WERI-Rb-1 (cell line): Measurements from ENCODE around the gene NFATC1.
"Not testable (repeated sequence)": the region's sequence is repeated elsewhere in the genome, so short reads cannot be mapped to it uniquely, and the experiment has no call there.

Experiments used
- DNase-seq: peaks from one replicate; pipeline ENCODE4 v3.0.0-alpha.2; 2020
- H3K27ac ChIP-seq: fragments of 250-450 bp; sonication (Bioruptor Pico); 2 replicates; pipeline ENCODE4 v1.5.1; 2020; ENCODE audit warnings: mild to moderate bottlenecking, moderate library complexity
- H3K27me3 ChIP-seq: fragments of 250-450 bp; sonication (Bioruptor Pico); 2 replicates; pipeline ENCODE4 v1.5.1; 2021; ENCODE audit warnings: mild to moderate bottlenecking, low read depth, moderate library complexity; ENCODE audit not compliant: insufficient read depth, severe bottlenecking
- H3K36me3 ChIP-seq: fragments of 250-450 bp; sonication (Bioruptor Pico); 2 replicates; pipeline ENCODE4 v1.5.1; 2020; ENCODE audit warnings: mild to moderate bottlenecking, moderate library complexity
- H3K4me3 ChIP-seq: 2 replicates; pipeline ENCODE4 v1.5.1; 2011; ENCODE audit warnings: low read depth, mild to moderate bottlenecking, control low read depth, low read length
- H3K9me3 ChIP-seq: fragments of 250-450 bp; sonication (Bioruptor Pico); 2 replicates; pipeline ENCODE4 v1.5.1; 2021; ENCODE audit warnings: mild to moderate bottlenecking, moderate library complexity; ENCODE audit not compliant: severe bottlenecking
- TF ChIP-seq, protein P1 (sequence below): IDR thresholded peaks from 2 replicates; pipeline ENCODE4 v1.5.1; 2011; ENCODE audit warnings: low read depth, mild to moderate bottlenecking, control low read depth, inconsistent platforms, low read length

Gene NFATC1

DNA sequence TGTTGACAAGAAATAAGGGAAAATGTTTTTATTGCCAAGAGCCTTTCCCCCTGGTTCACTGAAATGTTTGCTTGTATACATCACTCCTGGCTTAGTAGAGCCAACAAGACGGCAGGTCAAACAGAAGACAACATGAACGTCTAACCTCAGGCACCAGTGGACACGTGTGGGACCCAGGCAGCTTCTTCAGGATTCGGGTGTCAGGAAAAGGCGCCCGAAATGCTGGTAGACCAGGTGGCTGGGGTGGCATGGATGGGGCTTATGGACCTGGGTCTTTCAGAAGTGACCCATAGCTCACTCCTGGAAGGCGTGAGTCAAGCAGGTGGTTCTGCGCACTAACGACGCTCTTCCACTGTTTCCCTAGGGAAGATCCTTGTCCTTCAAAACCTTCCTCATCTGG is 23.3 kb upstream of the NFATC1 start:
- H3K27ac ChIP-seq: no peak overlapping the region
- no peak for DNase-seq
- no peaks in the 10 kb centered on the region for H3K27me3 ChIP-seq
- H3K4me3 ChIP-seq: no peak overlapping the region
- TF ChIP-seq, protein P1, sequence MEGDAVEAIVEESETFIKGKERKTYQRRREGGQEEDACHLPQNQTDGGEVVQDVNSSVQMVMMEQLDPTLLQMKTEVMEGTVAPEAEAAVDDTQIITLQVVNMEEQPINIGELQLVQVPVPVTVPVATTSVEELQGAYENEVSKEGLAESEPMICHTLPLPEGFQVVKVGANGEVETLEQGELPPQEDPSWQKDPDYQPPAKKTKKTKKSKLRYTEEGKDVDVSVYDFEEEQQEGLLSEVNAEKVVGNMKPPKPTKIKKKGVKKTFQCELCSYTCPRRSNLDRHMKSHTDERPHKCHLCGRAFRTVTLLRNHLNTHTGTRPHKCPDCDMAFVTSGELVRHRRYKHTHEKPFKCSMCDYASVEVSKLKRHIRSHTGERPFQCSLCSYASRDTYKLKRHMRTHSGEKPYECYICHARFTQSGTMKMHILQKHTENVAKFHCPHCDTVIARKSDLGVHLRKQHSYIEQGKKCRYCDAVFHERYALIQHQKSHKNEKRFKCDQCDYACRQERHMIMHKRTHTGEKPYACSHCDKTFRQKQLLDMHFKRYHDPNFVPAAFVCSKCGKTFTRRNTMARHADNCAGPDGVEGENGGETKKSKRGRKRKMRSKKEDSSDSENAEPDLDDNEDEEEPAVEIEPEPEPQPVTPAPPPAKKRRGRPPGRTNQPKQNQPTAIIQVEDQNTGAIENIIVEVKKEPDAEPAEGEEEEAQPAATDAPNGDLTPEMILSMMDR: no peak
- H3K9me3 ChIP-seq: peaks cover 3% of the 10 kb centered on the region
- peaks cover 8% of the 10 kb centered on the region for H3K36me3 ChIP-seq

DNA sequence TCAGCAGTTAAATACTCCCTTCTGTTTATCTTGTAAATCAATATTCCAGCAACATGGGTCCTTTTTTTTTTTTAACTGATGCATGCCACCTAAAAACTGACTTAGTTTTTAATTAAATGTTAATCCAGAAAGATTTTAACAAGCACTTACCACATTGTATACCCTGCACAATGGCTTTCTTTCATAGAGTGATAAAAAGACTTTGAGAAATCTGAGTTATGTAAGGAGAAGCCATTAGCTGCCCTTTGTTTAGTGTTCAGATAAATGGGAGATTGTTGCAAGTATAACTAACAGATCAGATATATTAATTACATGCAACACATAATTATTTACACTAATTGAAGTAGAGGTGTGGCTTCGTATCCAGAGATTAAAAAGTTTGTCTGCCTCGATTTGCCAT is 22.7 kb upstream of the NFATC1 start:
- Histone ChIP-seq H3K9me3 (peaks cover 3% of the 10 kb centered on the region), H3K36me3 (peaks cover 11% of the 10 kb centered on the region), H3K4me3 (no peak overlapping the region)

GRCh38 chr18:79373736-79374135 is 22.0 kb upstream of the NFATC1 start:
- peaks cover 14% of the 10 kb centered on the region for H3K36me3 ChIP-seq
- H3K9me3 ChIP-seq: peaks cover 3% of the 10 kb centered on the region
- no peaks in the 10 kb centered on the region for H3K27me3 ChIP-seq
- no peak overlapping the region for H3K27ac ChIP-seq
- H3K4me3 ChIP-seq: no peak overlapping the region
- DNase-seq: no peak
- TF ChIP-seq, protein P1: no peak

More for the DNA sequence above, 22.7 kb upstream of the NFATC1 start:
- H3K27ac ChIP-seq: no peak overlapping the region
- TF ChIP-seq, protein P1: no peak
- H3K27me3 ChIP-seq: no peaks in the 10 kb centered on the region
- DNase-seq: no peak

GRCh38 chr18:79374408-79375171 is 21.1 kb upstream of the NFATC1 start:
- no peak overlapping the region for H3K4me3 ChIP-seq

GRCh38 chr18:79375441-79376154 is 20.1 kb upstream of the NFATC1 start:
- H3K27ac ChIP-seq: no peak overlapping the region
- no peak for DNase-seq
- no peaks in the 10 kb centered on the region for H3K9me3 ChIP-seq
- TF ChIP-seq, protein P1: no peak
- H3K27me3 ChIP-seq: no peaks in the 10 kb centered on the region
- H3K4me3 ChIP-seq: no peak overlapping the region
- peaks cover 10% of the 10 kb centered on the region for H3K36me3 ChIP-seq

More at GRCh38 chr18:79374408-79375171, 21.1 kb upstream of the NFATC1 start:
- TF ChIP-seq, protein P1: no peak
- H3K9me3 ChIP-seq: peaks cover 2% of the 10 kb centered on the region
- H3K27me3 ChIP-seq: no peaks in the 10 kb centered on the region
- peaks cover 13% of the 10 kb centered on the region for H3K36me3 ChIP-seq
- no peak for DNase-seq
- H3K27ac ChIP-seq: no peak overlapping the region

GRCh38 chr18:79376661-79377060 is 19.1 kb upstream of the NFATC1 start:
- H3K9me3 ChIP-seq: not testable (repeated sequence)

More at GRCh38 chr18:79376661-79377060, 19.1 kb upstream of the NFATC1 start:
- H3K27me3 ChIP-seq, DNase-seq, H3K4me3 ChIP-seq, H3K27ac ChIP-seq: not testable (repeated sequence)
- H3K36me3 ChIP-seq: peaks cover 10% of the 10 kb centered on the region
